Right lung (tissue), 5 donors: ENCODE results near the gene SCN5A. TPM values are rescaled to one million over a fixed set of nuclear protein-coding genes. Genes with fewer than 3 reads are reported as not detected.

Experiments used
- DNase-seq, 2 donors: peaks; one replicate each; pipeline ENCODE4 v3.0.0-alpha.2; 2013
- polyA plus RNA-seq, 5 donors: library from polyadenylated mRNA; unstranded; fragments of 120-200 nt; gene quantifications; one replicate each; pipeline versions ENCODE4 v1.2.1 to v1.2.3, GENCODE V29; 2013; ENCODE audit warnings: inconsistent platforms in 1 of 5, low replicate concordance in 1 of 5; ENCODE audit not compliant: insufficient read length in 5 of 5, insufficient read depth in 1 of 5

The SCN5A gene
- polyA plus RNA-seq, 5 donors: 0.52 to 1.0 (median 0.77) TPM

DNA sequence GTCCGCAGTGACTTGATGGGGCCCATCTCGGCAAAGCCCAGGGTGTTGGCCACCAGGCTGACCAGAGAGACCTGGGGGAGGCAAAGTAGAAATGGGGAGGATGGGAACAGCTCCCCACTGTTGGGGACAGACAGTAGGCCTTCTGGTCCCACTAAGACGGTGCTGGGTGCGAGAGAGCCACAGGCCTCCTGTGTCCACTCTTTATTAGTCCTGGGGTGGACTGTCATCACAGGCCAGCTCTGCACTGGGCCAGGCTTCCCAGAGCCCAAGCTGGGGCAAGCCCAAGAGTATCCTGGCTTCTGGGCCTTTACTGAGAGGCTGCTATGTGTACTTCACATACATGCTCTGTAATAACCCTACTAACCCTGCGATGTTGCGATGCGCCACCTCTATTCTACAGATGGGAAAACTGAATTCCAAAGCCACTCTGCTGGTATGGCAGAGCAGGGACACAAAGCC lies 87.0 kb downstream of the SCN5A start:
- DNase-seq: no peak

DNA sequence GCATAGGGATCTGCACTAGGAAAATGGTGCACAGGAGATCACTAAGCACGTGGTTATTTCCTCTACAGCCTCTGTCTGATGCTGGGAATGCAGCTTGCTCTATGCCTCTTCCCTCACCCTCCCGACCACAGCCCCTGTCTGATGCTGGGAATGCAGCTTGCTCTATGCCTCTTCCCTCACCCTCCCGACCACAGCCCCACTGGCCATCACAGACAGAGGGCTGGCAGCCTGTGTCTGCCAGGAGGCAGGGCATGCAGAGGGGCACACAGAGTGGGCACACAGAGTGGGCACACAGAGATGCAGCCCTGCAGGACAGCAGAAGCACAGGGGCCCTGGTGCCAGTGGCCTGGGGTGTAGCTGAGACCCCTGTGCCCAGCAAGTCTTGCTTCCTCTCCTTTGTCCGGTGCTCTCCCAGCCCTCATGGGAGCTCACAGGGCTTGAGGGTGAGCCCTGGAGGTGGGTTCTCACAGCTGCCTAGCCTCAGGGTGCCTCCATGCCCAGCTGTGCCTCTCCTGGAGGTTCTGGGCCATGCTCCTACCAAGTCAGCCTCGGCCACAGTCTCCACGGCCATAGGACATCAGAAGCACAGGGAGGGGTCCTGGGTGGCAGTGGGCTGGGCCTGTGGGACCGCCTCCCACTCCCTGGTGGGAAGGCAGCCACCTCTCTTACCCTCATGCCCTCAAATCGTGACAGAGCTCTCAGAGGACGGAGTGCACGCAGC lies 87.6 kb downstream of the SCN5A start:
- DNase-seq: no peak

DNA sequence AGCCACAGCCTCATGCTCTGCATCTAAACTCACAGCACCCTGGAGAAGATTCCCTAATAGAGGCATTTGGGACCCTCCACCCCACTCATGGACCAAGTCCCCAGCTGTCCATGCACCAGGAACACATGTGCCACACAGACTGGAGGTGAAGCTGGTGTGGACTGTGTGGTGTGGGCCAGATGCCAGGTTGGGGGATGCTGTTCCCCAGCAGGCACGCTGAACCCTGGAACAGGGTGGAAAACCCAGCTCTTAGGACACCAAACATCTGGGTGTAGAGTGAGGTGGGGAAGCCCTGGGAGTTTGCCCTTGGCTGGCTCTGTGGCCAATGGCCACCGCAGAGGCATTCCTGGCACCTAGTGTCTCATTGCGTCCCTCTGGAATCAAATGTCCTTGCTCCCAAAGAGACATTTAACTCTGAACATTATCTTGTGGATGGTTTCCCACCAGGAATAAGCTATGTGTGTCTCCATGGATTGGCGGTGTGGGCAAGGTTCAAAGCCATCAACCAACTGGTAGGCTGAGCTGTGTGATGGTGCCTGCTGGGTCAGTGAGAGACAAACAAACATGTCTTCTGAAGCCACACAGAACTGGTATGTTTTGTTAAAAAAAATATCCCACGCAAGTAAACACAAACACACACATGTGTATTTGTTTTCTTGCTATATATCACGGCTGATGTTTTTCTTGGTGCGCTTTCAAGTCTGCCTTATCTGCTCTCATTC lies 88.3 kb downstream of the SCN5A start:
- no peak for DNase-seq

DNA sequence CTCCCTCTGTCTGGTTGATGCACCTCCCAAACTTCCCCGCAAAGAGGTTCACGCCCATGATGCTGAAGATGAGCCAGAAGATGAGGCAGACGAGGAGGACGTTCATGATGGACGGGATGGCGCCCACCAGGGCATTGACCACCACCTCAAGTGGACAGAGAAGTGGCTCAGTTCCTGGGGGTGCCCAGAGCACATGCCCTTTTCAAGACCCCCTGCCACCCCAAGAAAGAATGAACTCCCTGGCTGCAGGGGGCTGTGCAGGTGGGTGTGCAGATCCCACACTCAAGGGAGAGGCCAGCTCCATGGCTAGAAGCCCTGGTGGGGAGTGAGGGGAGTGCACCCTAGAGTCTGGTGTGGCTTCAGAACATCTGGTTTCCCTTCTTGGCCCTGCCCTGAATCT lies 89.2 kb downstream of the SCN5A start:
- DNase-seq: no peak

DNA sequence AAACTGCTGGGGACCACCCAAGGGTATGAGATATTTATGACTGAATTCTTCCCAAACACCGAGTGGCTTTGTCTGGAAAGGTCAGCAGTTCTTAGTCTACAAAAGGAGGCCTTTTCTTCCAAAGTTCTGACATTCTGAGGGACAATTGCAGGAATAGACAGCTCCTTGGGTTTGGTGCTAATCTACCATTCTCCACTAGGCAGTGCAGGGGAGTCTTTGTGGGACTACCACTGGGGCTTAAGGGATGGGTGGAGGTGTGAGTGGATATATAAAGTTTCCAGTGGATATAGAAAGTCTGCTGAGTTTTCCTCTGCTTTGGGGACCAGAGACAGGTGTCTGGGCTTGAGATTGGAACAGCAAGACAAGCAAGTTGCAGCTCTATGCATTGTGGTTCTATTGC lies 90.6 kb downstream of the SCN5A start:
- DNase-seq: no peak

DNA sequence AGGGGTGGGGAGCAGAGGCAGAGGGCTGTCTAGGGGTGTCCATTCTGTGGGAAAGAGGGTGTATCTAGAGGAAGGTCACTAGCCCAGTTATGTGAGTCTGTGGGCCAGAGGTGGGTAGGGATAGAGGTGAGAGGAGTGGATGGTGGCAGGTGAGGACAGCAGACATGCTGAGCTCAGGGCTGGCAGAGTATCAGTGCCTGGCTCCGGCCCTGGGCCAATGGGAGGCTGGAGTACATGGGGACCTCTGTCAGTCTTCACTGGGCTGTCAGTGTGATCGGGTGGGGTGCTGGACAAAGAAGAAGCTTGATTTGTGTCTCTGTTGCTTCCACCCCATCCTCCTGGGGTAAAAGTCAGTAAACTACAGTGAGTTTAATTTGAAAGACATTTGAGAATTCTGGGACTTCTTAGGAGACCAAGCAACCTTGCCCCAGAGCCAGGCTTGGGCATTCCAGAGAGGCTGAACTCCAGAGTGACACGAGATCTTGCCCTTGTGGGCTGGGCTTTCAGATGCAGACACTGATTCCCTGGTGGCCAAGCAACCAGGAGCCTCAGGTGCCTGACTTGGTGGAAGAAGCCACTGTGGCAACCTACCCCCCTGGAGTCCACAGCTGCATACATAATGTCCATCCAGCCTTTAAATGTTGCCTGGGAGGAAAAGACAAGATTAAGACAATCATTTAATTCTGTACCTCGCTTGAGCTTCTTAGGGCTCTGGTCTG lies 92.7 kb downstream of the SCN5A start:
- no peak for DNase-seq

DNA sequence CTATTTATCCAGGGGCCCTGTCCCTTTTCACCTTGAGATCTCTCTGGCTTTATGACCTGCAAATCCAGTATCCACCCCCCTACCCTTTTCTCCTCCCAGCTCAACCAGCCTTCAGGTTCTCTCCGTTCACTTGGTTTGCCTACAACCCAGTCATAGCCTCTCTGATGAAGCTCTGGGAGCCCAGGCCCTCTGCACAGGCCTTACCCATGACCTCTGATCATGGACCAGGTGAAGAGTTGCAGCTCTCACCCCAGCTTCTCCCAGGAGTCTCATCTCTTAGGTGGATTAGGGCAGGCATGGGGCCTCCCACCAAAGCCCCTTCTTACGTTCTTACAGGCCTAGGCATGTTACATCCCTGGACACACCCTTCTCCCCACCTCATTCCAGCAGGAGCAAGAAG lies 93.6 kb downstream of the SCN5A start:
- DNase-seq: no peak

DNA sequence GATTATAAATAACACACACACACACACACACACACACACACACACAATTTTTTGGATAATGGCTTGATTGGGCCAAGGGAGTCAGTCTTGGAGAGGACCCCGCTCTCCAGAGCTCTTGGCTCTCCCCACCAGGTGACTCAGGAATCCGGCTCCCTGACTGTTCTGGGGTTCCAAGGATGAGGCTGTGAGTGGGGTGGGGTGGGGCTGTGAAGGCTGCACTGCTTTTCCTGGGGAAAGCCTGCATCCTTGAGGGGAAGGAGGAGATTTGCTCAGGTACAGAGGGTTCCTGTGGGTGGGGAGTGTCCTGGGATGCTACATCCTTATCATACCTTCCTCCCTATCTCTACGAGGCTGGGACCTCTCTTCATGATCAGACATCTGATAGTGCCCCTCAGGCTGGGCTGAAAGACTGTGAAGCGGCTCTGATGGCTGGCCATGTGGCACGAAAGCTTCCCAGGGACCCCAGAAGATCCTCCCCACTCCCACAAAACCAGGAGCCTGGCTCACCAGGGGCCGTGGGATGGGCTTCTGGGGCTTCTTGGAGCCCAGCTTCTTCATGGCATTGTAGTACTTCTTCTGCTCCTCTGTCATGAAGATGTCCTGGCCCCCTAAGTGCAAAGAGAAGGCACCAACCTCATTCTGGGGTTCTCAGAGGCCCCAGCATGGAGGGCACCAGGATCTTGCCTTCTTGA lies 94.2 kb downstream of the SCN5A start:
- DNase-seq: no peak

DNA sequence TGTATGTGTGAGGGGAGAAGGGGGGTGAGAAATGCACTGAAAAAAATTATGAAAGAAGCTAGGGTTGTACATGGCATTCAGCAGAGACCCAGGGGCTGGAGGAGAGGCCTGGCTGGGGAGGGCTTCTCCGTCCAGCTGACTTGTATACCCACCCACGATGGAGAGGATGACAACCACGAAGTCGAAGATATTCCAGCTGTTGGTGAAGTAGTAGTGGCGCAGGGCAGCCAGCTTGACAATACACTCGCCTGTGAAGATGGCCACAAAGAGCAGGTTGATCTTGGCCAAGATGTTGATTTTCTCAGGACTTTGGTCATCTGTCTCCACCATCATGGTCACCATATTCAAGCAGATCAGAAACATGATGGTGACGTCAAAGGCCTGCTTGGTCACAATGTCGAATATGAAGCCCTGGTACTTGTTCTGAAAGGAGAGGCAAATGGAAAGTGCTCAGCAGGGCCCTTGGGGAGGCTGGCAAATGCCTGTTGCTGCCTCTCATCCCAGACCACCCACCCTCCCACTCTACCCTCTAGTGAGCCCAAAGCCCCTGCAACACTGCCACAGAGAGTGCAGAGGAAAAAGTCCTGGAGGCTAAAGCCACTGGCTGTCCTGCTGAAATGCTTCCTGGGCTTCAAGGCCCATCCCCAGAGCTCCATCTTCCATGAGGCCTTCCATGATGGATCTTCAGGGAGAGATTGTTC lies 95.2 kb downstream of the SCN5A start:
- DNase-seq: no peak

DNA sequence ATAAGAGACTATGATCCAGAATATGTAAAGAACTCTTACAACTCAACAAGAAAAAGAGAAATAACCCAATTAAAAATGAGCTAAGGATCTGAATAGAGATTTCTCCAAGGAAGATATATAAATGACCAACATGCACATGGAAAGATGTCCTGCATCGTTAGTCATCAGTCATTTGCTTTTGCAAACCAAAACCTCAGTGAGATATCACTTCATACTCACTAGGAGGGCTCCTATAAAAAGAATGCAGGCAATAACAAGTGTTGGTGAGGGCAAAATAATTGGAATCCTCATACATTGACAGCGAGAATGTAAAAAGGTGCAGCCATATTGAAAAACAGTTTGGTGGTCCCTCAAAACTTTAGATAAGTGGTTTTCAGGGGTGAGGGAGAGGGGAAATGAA lies 96.4 kb downstream of the SCN5A start:
- no peak for DNase-seq

DNA sequence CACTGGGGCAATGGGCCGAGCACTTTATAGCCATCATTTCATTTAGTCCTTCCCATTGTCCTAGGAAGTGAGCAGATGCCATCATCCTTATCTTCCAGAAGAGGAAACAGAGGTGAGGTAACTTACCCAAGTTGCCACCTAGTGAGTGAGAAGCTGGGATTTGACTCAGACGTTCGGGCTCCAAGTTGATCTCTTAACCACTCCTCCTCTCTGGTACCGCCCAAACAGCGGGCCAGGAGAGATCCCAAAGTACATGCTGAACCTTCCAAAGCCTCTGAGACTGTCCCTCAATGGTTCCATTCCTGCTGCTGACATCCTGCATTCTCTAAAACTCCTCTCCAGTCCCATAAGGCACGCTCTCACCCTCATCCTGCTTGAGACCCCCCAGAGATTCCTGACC lies 97.1 kb downstream of the SCN5A start:
- no peak for DNase-seq

DNA sequence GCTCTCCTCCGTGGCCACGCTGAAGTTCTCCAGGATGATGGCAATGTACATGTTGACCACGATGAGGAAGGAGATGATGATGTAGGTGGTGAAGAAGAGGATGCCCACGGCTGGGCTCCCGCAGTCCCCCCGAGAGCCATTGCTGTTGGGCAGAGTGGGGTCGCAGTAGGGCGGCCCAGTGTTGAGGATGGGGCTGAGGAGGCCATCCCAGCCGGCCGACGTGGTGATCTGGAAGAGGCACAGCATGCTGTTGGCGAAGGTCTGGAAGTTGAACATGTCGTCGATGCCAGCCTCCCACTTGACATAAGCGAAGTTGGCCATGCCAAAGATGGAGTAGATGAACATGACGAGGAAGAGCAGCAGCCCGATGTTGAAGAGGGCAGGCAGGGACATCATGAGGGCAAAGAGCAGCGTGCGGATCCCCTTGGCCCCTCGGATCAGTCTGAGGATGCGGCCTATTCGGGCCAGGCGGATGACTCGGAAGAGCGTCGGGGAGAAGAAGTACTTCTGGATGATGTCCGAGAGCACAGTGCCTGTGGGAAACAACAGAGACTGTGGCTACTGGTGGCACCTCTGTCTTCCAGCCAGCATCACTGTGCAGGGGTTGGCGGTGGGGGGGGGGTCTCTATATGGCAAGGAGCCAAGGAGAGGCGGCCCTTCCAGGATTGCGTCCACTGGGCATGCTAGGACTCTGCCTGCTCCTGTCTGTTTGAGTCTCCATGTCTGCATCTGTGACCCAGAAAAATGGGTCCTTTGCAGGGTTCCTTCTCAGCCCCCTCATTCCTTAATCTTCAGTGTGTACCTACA lies 98.3 kb downstream of the SCN5A start:
- no peak for DNase-seq

DNA sequence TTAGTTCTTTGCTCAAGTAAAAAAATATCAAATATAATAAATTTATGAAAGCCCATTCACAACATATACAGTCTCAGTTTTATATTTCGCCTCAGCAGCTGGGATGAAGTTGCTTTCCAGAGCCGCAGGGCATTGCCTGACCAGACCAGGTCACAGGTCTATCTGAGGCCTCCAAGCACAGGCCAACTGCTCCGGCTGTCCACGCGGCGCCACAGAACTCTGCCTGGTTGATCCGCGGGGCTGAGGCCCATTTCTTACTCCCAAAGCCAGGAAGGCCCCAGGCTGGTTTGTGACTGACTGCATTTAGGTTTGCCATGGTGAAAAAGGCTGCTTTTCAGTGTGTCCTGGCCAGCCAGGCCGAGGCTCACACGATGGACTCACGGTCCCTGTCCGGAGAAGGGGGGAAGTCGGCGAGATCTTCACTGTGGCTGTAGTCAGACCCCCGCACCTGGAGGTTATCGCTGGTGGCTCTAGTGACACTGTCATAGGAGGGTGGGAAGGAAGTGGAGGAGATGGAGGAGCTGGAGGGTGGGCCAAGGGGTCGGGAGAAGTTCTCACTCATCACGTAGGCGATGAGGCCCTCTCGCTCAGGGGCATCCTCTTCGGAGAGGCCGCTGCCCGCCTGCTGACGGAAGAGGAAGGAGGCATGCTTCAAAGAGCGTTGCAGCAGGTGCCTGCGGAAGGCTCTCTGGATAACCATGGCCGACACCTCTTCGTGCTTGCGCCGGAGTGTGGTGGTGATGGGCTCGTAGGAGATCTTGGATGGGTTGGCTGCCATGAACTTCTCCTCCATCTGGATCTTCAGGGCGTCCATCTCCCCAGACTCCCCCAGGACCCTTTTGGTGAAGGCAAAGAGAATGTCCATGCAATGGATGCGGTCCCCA lies 99.3 kb downstream of the SCN5A start:
- no peak for DNase-seq

DNA sequence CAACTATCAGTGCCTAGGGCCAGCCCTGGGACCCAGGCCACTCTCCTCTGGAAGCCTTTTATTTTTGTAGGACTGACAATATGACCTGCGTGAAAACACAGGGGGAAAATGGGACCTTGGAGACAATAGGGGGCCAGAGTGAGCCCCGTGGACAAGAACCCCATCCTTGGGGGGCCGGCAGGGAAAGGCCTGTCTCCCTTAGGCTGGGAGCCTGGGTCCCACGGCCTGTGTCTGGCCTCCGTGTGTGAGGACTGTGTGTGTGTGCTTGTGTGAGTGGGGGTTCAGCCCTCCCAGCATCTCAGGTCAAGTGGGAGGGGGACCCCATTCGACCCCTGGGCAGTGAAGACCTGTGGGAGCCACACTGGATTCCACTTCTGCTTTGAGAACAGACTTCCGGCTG lies 100.0 kb downstream of the SCN5A start:
- DNase-seq: no peak

DNA sequence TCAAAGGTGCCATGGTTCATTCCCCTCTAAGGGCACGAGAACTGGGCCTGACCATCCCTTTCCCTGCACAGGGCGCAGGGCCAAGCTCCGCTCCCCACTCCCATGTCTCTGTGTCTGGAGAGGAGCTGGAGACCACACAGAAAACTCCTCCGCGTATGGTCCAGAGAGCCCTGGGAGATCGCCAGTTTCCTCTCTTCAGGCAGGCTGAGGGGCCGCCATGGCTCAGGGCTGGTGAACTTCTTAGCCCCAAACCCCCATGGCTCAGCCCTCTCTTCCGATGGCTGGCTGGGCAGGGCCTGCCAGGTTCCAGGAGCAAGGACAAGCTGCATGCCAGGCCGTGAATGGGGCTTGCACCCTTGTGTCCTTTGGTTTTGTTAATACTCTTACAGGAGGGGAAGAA lies 100.4 kb downstream of the SCN5A start:
- no peak for DNase-seq

DNA sequence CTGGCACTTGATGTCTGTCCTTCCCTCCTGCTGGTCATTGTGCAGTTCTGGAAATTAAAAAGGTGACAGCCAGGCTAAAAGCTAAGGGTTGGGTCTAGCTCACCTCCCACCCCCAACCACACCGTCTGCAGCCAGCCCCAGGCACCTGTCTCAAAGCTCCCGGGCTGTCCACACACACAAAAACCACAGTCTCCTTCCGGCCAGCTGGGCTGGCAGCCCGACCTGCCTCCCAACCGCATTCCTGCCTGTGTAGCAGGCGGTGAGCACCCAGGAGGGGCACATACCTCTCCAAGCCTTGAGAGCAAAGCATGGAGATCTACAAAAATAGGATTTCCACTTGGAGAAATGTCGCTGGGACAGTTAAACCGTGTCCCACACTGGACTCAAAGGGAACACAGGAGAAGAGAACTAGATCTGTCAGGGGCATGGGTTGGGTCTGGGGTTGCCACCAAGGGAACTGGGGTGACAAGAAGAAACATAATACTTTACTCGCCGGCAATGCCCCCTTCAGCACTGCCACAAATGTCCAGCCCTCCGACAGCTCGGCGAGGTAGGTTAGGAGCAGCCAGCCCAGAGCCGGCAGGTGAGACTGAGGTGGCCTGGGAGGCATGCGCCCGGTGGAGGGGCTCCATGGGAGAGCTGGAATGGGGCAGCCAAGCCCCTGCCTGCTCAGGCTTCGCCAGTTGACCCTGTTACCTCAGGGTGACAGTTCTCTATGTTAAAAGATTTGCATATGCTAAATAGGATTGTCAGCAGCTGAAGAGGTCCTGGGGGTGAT lies 101.1 kb downstream of the SCN5A start:
- DNase-seq: no peak

DNA sequence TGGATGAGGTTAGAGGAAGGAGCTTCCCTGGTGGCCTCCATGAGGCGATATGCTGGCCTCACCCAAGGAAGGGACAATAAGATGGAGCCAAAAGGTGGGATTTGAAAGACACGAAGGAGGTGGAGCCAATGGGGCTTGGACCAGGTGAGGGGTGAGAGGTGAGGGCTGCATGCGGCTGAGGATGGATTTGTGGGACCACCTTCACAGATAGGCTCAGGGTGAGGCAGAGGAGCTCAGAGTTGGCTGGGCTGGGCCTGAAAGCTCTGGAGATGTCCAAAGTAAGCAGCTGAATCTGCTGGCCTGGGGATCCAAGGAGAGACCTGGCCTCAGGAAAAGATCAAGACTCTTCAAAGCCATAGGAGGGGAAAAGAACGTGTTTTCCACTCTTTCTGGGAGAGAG lies 103.5 kb downstream of the SCN5A start:
- DNase-seq: no peak

DNA sequence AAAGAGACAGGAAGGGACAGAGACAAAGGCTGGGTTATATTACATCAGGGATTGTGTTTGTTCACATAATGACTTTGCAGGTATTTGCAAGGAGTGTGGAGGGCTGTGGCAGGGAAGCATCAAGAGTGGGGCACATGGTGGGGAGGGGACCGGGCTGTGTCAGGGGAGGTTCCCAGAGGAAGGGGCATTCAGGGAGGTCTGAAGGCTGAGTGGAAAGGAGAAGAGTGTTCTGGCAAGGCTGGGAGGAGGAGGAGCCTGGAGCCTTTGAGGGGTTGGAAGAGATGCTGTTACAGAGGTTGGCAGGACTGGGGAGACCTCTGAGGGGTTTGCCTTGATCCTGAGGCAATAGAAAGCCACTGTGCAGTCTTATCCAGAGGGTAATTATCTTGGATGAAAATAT lies 103.9 kb downstream of the SCN5A start:
- no peak for DNase-seq

DNA sequence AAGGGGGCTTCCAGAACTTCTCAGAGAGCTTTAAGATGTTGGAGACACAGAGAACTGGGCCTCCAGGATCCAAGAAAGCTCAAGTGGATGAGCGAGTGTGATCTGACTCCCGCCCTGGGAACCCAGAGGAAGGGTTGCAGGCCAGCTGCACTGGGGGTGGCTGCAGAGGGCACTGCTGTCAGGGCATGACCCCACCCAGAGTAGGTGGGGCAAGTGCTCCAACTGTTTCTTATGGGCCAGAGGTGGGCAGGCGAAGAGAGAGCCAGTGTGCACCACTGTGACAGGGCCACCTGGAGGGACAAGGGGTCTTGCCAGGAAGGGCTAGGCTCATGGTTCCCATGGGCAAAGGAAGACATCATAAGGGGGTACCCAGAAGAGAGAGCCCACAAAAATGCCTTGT lies 104.6 kb downstream of the SCN5A start:
- no peak for DNase-seq
